GM12801 (cell line): Measurements from ENCODE around the gene PTPRM.

Experiments used
- CTCF ChIP-seq: IDR thresholded peaks from one replicate; pipeline ENCODE4 v1.5.1; 2011; ENCODE audit warnings: control low read depth; ENCODE audit not compliant: insufficient read length; ENCODE audit errors: extremely low read depth

Gene PTPRM

GRCh38 chr18:7600528-7601245 lies 33.6 kb downstream of the PTPRM start:
- no peak for TF ChIP-seq CTCF

- no peak for TF ChIP-seq CTCF
Measured at GRCh38 chr18:7601246-7601615, 34.1 kb downstream of the PTPRM start.

GRCh38 chr18:7601936-7602335 lies 34.8 kb downstream of the PTPRM start:
- TF ChIP-seq CTCF = no peak

GRCh38 chr18:7603259-7604000 lies 36.3 kb downstream of the PTPRM start:
- no peak for TF ChIP-seq CTCF

GRCh38 chr18:7604361-7604760 lies 37.2 kb downstream of the PTPRM start:
- TF ChIP-seq CTCF = no peak

GRCh38 chr18:7605705-7606104 lies 38.6 kb downstream of the PTPRM start:
- TF ChIP-seq CTCF = no peak

- no peak for TF ChIP-seq CTCF
Measured at GRCh38 chr18:7607540-7608173, 40.5 kb downstream of the PTPRM start.
